ENCODE measurements around the gene GYPA.
"Not testable (repeated sequence)": the region's sequence is repeated elsewhere in the genome, so short reads cannot be mapped to it uniquely, and the experiment has no call there.

The GYPA gene

DNA sequence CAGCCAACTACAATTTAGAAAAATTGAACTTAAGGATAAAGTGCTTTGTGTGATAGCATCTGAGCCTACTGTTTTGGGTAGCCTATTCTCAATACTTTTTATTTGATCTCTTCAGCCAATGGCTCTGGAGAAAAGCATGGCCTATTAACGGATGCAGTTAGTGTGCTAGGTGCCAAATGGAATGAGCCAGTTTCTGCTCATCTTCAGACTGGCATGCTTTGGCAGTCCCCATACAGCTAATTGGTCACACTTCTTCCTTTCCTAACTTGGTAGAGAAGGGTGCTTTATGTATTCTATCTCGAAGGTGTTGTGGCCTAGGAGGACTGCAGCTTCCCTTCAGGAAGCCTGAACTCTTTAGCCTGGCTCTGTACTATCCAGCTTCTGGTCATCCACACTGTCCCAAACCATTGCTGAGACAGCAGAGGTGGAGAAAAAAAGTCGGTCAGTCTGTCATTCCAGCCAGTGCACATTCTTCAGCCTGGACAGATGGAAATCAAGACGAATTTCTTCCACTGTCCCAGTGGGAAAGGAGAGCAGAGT lies 11.1 kb downstream of the GYPA start:
- not testable (repeated sequence) for DNase-seq

DNA sequence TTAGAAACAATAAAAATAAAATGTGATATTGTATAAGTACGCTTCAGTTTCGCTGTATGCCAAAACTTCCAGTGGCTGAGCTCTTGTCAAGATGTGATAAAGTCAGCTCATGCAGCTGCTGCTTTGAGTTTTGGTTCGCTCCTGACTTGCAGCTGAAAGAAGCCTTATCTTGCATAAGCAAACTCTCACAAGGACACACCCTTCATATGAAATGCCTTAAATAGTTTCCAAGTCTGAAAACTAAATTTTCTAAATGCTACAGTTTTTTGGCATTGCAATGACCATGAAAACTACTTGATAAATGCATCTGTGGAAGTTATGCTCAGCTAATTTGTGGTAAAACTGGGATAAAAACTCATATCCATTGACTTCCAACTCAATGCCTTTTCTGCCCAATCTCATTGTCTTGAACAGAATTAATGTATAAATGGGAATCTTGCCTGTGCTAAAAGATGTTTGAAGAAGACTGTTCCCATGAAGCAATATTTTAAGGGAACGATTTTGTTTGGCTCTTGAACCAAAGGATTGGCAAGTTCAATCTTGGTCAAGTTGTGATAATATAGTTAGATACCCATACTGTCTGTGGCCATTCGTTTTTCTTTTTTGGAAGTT lies 11.7 kb downstream of the GYPA start:
- DNase-seq = not testable (repeated sequence)

DNA sequence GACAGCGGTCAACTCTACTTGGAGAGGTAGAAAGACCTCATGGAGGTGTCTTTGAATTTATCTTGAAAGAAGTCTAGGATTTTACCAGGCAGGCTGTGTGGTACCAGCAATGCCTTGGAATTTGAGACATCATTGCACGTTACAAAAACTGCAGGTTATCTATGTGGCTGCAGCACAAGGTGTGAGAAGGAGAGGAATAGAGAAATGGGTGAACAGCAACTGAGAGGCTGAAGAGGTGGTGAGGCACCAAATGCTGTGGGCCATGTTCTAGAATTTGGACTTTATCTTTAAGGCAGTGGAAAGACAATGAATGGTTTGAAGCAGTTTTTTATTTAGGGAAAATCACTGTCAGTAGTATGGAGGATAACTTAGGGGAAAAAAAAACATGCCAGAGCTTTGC lies 15.4 kb downstream of the GYPA start:
- not testable (repeated sequence) for DNase-seq

DNA sequence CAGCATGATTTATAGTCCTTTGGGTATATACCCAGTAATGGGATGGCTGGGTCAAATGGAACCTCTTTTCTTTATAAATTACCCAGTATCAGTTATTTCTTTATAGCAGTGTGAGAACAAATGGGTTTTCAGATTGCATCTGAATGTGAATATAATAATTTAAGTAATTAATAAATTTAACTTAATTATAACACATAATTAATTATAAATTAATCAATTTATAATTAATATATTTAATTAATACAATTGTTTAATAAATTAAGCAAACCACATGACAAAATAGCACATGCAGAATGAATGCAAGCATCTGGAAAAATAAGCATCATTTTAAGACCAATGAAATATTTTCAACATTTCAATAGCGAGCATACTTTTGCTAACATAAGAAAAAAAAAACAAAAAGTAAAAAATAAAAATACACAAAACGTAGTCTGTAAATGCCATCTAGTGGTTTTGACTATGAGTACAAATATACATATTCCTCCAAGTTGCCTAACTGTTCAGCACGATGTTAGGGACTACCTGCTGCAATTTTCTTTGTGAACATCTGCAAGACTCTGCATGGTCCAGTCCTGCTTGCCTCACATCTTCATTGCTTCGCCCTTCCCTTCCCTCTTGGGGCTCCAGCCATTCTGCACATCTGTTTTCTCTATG lies 16.4 kb downstream of the GYPA start:
- not testable (repeated sequence) for DNase-seq

DNA sequence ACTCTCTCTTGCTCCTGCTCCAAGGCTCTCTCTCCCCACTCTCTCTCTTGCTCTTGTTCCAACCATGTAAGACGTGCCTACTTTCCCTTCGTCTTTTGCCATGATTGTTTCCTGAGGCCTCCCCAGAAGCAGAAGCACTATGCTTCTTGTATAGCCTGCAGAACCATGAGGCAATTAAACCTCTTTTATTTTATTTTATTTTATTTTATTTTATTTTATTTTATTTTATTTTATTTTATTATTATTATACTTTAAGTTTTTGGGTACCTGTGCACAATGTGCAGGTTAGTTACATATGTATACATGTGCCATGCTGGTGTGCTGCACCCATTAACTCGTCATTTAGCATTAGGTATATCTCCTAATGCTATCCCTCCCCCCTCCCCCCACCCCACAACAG lies 17.2 kb downstream of the GYPA start:
- DNase-seq = not testable (repeated sequence)

DNA sequence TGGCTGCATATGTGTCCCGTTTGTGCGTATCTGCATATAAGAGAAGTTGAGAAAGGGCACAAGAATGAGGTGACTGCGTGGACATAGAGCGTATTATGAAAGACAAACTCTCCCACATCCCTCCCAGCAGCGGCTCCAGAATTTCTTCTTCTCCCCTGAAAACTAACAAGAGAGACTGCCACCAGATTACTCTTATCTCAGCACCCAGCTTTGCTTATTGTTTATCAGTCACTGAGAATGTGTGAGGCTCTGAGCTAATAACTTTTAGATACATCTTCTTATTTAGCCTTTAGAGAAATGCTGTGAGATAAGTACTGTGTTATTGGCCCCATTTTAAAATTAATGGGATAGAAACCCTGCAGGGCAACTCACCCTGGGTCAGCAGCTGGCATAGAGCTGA lies 20.8 kb downstream of the GYPA start:
- not testable (repeated sequence) for DNase-seq

DNA sequence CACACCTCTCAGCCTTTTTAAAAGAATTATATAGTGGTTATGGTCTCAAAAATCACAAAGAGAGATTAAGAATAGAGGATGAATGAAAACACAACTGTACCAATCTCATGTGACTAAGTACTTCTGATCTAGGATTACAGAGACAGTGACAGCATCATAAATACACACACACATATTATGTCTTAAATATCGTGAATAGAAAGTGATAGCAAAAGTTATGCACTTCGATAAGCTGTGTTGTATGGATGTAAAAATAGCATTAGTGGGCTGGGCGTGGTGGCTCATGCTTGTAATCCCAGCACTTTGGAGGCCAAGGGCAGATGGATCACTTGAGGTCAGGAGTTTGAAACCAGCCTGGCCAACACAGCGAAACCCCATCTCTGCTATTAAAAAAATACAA lies 25.0 kb downstream of the GYPA start:
- DNase-seq = no peak

DNA sequence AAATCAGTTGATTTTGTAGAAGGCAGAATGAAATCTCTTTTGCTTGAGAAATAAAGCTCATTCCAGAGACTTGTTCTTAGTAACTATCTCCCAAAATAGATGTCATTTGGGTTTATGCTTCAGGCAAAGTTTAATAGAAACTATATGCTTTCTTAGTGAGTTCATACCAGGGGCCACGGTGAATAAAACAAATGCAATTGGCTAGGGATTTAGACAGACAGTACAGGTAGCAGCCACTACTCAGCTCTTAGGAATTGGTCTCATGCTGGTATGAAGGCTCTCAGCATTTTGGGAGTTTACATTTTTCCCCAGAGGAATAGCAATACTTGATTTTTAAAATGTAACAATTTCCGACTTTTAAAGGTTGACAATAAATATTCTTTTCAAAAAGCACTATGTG lies 27.0 kb downstream of the GYPA start:
- DNase-seq = no peak

DNA sequence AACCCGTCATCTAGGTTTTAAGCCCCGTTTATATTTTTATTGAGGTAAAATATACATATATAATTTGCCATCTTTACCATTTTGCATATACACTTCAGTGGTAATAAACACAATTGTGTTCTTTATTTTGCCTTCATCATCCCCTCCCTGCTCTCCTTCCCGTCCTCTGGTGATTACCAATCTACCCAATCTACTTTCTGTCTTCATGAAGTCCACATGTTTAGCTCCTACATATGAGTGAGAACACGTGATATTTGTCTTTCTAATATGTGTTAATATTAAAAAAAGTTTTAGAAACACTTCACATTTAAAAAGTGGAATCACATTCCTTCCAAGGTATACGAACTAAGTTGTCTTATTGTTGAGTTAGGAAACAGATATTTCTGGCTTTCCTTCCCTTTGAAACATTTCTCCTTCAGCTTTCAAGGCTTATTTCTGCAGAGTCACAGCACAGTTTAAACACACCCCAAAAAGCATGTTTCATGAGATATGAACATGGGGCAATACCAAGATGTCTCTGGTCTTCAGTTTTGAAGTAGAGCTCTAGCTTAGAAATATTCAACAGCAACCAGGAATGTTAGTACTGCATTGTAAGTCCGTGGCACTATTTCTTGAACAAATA lies 35.9 kb downstream of the GYPA start:
- DNase-seq = no peak

DNA sequence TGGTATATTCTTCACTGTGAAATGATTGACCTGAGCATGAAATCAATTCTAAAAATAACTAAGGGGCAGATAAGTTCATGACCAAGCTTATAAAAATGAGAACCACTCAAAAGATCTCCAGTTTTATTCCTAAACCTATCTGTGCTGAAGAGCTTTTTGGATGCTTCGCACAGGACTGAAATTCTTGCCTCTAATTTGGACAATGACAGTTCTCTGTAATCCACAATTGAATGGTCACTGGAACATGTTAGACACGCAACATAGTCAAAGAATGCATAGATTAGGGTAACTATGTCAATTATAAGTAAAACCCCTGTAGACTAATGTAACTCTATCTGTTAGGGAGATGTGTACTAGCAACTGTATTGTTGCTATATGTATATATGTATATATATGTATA lies 42.7 kb downstream of the GYPA start:
- DNase-seq = not testable (repeated sequence)

DNA sequence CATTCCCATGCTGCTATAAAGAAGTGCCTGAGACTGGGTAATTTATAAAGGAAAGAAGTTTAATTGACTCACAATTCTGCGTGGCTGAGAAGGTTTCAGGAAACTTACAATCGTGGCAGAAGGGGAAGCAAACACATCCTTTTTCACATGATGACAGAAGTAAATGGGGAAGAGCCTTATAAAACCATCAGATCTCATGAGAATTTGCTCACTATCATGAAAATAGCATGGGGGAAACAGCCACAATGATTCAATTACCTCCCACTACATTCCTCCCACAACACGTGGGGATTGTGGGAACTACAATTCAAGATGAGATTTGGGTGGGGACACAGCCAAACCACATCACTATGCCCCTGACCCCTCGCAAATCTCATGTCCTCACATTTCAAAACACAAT lies 46.5 kb downstream of the GYPA start:
- DNase-seq = not testable (repeated sequence)

DNA sequence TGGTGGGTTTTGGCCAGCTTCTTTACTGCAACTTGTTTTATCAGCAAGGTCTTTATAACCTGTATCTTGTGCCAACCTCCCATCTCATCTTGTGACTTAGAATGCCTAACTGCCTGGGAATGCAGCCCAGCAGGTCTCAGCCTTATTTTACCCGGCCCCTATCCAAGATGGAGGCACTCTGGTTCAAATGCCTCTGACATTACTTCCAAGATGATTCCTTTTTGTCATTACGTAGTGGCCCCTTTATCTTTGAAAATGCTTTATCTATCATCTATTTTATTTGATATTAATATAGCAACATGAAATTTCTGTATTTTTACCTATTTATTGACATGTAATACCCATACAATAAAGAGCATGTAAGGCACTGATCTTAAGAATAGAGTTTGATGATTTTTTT lies 49.3 kb downstream of the GYPA start:
- DNase-seq = not testable (repeated sequence)

DNA sequence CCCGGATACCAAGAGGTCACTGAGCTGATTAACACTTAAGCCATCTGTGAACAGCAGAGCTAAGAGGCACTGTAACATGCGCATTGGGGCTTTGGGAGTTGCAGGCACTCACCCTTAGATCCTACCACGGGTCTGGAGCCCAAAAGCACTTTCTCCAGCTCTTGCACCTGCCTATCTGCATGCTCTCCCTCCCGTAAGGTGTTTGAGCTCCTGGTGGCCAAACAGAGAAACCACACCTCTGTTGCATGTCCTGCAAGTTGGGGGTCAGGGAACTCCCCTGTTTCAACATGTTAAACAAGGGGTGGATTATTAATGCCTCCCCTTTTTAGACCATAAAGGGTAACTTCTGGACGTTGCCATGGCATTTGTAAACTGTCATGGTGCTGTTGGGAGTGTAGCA lies 49.8 kb downstream of the GYPA start:
- DNase-seq = no peak

DNA sequence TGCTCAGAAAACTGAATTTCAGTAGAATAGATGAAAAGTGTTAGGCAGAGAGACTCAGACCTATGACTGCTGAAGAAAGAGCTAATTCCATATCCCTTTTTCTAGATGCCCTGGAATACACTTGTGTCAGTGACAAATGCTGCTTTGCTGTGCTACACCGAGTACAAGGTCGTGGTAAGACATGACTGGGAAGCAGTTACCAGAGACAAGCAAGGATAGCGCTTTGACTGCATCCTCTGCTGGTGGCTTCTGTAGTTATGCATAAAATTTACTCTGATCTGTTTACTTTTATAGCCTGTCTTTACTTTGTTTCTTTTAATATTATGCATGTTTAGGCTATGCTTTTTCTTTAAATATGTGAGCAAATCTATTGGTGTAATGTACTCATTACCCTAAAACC lies 58.5 kb downstream of the GYPA start:
- DNase-seq = not testable (repeated sequence)

DNA sequence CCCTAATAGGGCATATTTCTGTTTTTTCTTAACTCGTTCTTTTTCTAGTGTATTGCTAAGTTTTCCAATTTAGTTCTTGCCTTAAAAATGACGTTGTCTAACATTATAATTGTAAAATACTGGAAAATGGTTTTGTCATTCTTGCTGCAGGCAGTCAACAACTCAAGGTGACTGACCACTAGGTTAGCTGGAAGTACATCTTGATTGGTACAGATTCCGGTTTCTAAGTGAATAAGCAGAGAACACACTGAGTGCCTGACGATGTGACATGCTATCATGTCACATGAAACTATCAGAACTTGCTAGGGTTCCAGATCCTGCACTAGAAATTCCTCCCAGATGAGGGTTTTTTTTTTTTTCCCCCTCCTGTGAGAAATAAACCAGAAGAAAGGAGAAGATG lies 60.4 kb downstream of the GYPA start:
- not testable (repeated sequence) for DNase-seq

DNA sequence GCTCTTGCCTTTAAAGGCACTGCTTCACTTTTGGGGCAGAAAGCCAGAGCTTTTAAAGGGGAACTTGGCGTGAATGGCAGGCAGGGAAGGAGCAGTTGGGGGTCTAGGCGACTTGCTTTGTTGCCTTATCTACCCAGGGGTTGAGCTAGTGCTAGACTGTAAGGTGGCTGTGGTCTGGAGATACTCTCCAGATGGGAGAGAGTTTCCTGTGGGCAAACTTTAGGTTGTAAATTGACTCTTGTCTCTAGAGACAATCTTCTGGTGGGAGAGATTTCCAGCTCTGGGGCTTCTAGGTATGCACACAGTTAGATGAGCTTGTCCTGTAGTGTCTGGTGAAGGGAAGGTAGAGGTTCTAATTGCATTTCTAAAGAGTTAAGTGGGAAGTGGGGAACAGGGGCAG lies 61.8 kb downstream of the GYPA start:
- DNase-seq = not testable (repeated sequence)

DNA sequence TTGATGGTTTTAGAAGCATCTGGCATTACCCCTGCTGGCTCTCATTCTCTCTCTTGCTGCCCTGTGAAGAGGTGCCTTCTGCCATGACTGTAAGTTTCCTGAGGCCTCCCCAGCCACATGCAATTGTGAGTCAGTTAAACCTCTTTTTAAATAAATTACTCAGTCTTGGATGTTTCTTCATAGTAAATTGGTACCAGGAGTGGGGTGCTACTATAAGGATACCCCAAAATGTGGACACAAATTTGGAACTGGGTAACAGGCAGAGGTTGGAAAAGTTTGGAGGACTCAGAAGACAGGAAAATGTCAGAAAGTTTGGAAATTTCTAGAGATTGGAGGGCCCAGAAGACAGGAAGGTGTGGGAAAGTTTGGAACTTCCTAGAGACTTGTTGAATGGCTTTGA lies 79.0 kb downstream of the GYPA start:
- not testable (repeated sequence) for DNase-seq

DNA sequence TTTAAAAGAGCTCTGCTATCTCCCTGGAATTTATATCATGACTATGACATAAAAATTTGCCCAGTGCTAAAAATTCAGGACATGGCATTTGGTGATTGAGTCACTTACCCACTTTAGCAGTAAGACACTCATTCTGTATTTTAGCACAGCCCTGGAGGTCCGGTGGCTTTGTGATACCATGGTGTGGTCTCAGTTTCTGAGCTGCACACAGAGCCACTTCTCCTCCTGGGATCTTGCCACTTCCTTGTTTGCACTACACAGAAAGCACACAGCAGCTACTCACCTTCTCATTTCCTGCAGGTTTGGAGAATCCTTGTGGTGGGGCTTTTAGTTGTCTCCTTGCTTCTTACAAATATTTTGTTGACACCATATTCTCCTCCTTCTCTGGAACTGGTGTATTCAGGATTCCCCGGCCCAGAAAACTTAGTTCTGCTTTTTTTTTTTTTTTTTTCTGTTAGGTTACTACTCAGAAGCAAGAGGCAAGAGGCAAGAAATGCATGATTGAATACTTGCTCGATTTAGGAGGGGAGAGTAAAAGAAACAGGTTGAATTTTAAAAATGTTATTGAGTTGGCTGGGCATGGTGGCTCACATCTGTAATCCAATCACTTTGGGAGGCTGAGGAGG lies 80.2 kb downstream of the GYPA start:
- DNase-seq = not testable (repeated sequence)
